ENCODE measurements around the gene ZNF646.

Gene ZNF646

GRCh38 chr16:31077024-31077423 lies 2.8 kb downstream of the ZNF646 start:
- Mint-ChIP-seq H3K27me3 (ENCODE audit: low read depth) (no peaks in the 10 kb centered on the region), H3K9me3 (no peaks in the 10 kb centered on the region), H3K4me1 (ENCODE audit: low read depth) (peaks cover 17% of the 10 kb centered on the region), H3K27ac (no peak overlapping the region), H3K4me3 (no peak overlapping the region), H3K36me3 (ENCODE audit: low read depth) (peaks cover 48% of the 10 kb centered on the region)
- DNase-seq (ENCODE audit: low spot score), result no peak

GRCh38 chr16:31077592-31078396 lies 3.6 kb downstream of the ZNF646 start:
- peaks cover 45% of the 10 kb centered on the region for H3K36me3 Mint-ChIP-seq (ENCODE audit: low read depth)
- no peak for DNase-seq (ENCODE audit: low spot score)
- no peaks in the 10 kb centered on the region for H3K27me3 Mint-ChIP-seq (ENCODE audit: low read depth)
- no peak overlapping the region for H3K4me3 Mint-ChIP-seq
- peaks cover 13% of the 10 kb centered on the region for H3K4me1 Mint-ChIP-seq (ENCODE audit: low read depth)
- H3K27ac Mint-ChIP-seq, result no peak overlapping the region
- no peaks in the 10 kb centered on the region for H3K9me3 Mint-ChIP-seq

GRCh38 chr16:31078597-31079341 lies 4.5 kb downstream of the ZNF646 start:
- H3K4me1 Mint-ChIP-seq (ENCODE audit: low read depth), result peaks cover 13% of the 10 kb centered on the region
- no peaks in the 10 kb centered on the region for H3K27me3 Mint-ChIP-seq (ENCODE audit: low read depth)
- peaks cover 45% of the 10 kb centered on the region for H3K36me3 Mint-ChIP-seq (ENCODE audit: low read depth)
- no peaks in the 10 kb centered on the region for H3K9me3 Mint-ChIP-seq
- DNase-seq (ENCODE audit: low spot score), result no peak
- no peak overlapping the region for H3K27ac Mint-ChIP-seq
- H3K4me3 Mint-ChIP-seq, result no peak overlapping the region

DNA sequence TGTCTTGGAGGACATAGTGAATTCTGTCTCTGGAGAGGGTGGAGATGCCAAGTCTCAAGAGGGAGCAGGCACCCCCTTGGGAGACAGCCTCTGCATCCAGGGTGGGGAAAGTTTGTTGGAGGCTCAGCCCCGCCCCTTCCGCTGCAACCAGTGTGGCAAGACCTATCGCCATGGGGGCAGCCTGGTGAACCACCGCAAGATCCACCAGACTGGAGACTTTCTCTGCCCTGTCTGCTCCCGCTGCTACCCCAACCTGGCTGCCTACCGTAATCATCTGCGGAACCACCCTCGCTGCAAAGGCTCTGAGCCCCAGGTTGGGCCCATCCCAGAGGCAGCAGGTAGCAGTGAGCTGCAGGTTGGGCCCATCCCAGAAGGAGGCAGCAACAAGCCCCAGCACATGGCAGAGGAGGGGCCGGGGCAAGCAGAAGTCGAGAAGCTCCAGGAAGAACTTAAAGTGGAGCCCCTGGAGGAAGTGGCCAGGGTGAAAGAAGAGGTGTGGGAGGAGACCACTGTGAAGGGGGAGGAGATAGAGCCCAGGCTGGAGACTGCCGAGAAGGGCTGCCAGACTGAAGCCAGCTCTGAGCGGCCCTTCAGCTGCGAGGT lies 5.2 kb downstream of the ZNF646 start:
- Mint-ChIP-seq H3K4me1 (ENCODE audit: low read depth) (peaks cover 13% of the 10 kb centered on the region), H3K36me3 (ENCODE audit: low read depth) (peaks cover 45% of the 10 kb centered on the region), H3K9me3 (no peaks in the 10 kb centered on the region), H3K27me3 (ENCODE audit: low read depth) (no peaks in the 10 kb centered on the region), H3K4me3 (no peak overlapping the region), H3K27ac (no peak overlapping the region)
- DNase-seq (ENCODE audit: low spot score), result no peak

GRCh38 chr16:31080035-31080629 lies 5.9 kb downstream of the ZNF646 start:
- peaks cover 40% of the 10 kb centered on the region for H3K36me3 Mint-ChIP-seq (ENCODE audit: low read depth)
- no peak overlapping the region for H3K27ac Mint-ChIP-seq

GRCh38 chr16:31080756-31081419 lies 6.7 kb downstream of the ZNF646 start:
- Mint-ChIP-seq H3K27ac (no peak overlapping the region), H3K9me3 (no peaks in the 10 kb centered on the region), H3K4me3 (no peak overlapping the region), H3K4me1 (ENCODE audit: low read depth) (peaks cover 3% of the 10 kb centered on the region), H3K36me3 (ENCODE audit: low read depth) (peaks cover 40% of the 10 kb centered on the region), H3K27me3 (ENCODE audit: low read depth) (no peaks in the 10 kb centered on the region)
- no peak for DNase-seq (ENCODE audit: low spot score)

More at GRCh38 chr16:31080035-31080629, 5.9 kb downstream of the ZNF646 start:
- Mint-ChIP-seq H3K4me3 (no peak overlapping the region), H3K4me1 (ENCODE audit: low read depth) (peaks cover 7% of the 10 kb centered on the region), H3K27me3 (ENCODE audit: low read depth) (no peaks in the 10 kb centered on the region), H3K9me3 (no peaks in the 10 kb centered on the region)
- no peak for DNase-seq (ENCODE audit: low spot score)

DNA sequence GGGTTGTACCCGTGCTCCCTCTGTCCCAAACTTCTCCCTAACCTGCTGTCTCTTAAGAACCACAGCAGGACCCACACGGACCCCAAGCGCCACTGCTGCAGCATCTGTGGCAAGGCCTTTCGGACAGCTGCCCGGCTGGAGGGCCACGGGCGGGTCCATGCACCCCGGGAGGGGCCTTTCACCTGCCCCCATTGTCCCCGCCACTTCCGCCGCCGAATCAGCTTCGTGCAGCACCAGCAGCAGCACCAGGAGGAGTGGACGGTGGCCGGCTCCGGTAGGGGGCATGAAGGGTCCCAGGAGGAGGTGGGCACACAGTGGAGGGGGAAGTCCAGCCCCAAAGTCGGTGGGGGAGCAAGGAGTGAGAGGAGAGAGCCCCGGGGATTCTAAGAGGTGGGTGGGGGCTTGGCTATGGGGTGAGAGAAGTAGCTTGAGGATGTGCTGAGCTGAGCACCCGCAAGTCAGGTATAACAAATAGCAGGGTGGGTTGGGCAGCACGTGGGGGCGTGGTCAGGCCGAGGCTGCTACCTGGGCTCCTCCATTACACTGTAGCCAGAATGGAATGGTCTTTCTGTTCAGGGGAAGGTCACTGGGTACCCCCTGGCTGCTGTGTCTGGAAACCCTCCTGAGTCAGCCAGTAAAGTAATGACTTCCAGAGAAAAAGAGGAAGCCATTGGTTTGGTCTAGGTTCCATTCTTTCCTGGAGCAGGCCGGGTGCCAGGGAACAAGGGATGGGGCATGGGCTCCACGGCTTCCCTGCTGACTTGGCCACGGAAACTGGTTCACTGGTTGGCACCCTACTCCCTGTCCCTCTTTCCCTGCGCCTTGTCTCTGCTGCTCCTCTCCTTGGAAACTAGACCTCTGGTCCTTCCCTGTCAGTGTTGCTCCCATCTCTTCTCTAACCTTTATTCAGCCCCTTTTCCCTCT lies 7.5 kb downstream of the ZNF646 start:
- Mint-ChIP-seq H3K9me3 (no peaks in the 10 kb centered on the region), H3K4me1 (ENCODE audit: low read depth) (peaks cover 3% of the 10 kb centered on the region), H3K27ac (no peak overlapping the region), H3K27me3 (ENCODE audit: low read depth) (no peaks in the 10 kb centered on the region), H3K36me3 (ENCODE audit: low read depth) (peaks cover 38% of the 10 kb centered on the region), H3K4me3 (no peak overlapping the region)
- no peak for DNase-seq (ENCODE audit: low spot score)

DNA sequence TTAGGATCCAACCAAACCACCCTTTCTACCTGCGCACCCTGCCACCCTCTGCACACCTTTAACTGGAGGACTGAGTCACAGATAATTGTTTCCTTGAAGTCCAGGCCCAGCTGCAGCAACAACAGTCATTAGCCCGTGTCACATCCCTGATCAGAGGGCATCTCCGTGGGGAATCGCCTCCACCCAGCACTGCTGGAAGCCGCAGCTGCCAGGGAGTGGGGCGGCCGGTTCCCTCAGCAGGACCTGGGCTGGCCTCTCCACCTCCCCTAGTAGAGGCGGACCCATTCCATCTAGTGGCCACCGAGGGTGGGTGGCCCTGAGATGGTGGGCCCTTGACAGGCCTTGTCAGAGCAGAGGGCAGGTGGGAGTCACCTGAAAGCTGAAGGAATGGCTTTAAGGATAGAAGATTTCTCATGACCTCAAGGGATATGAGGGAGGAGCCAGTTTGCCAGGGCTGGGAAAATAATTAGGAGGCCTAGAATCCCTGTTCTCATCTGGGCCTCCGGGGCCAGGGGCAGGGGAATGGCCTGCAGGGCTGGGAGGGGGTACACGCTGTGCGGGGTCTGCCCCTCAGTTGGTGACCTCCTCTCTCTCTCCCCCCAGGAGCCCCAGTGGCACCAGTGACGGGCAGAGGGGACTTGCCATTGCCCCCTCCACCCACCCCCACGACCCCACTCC lies 8.3 kb downstream of the ZNF646 start:
- Mint-ChIP-seq H3K4me3 (no peak overlapping the region), H3K27me3 (ENCODE audit: low read depth) (no peaks in the 10 kb centered on the region), H3K4me1 (ENCODE audit: low read depth) (peaks cover 3% of the 10 kb centered on the region), H3K9me3 (no peaks in the 10 kb centered on the region), H3K27ac (no peak overlapping the region), H3K36me3 (ENCODE audit: low read depth) (peaks cover 34% of the 10 kb centered on the region)
- DNase-seq (ENCODE audit: low spot score), result no peak

DNA sequence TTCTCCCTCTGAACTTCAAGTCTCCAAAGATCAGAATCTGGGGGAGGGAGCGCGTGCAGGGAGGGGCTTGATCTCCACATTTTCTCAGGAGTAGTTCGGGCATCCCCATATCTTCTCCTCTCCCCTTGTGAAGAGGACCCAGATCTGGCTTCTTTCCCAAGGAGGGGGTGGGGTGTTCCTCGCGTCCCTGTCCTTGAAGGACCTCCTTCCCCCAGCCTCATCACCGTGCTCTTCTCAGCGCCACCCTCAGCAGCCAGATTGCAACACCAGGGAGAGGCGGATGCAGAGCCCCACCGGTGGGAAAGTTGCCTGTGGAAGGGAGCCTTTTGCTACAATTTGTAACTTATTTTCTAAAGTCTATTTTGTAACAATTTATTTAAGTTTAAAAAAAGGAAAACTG lies 8.9 kb downstream of the ZNF646 start:
- H3K36me3 Mint-ChIP-seq (ENCODE audit: low read depth), result peaks cover 29% of the 10 kb centered on the region
- H3K9me3 Mint-ChIP-seq, result no peaks in the 10 kb centered on the region
- no peaks in the 10 kb centered on the region for H3K27me3 Mint-ChIP-seq (ENCODE audit: low read depth)
- H3K4me1 Mint-ChIP-seq (ENCODE audit: low read depth), result peaks cover 3% of the 10 kb centered on the region
- no peak for DNase-seq (ENCODE audit: low spot score)
- H3K4me3 Mint-ChIP-seq, result no peak overlapping the region
- H3K27ac Mint-ChIP-seq, result no peak overlapping the region

DNA sequence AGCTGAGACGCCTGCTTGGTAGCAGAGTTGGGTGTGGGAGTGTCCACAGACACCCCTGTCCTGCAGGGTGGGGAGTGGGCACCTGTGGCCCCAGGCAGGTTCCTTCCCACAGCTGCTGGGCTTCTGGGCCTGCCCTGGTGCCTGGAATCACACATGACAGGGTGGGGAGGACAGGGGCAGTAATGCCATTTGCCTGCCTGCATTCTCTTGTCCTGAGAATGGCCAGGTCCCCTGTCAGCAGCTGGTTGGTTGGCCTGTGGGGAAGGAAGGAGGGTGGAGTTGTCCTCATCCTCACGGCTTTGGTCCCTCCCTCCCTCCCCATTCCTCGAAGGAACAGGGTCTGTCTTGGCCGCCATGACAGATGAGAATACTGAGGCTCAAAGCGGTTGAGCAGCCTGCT lies 9.3 kb downstream of the ZNF646 start:
- no peaks in the 10 kb centered on the region for H3K9me3 Mint-ChIP-seq
- peaks cover 25% of the 10 kb centered on the region for H3K36me3 Mint-ChIP-seq (ENCODE audit: low read depth)
- no peak overlapping the region for H3K27ac Mint-ChIP-seq
- no peak overlapping the region for H3K4me3 Mint-ChIP-seq
- no peak for DNase-seq (ENCODE audit: low spot score)
- H3K4me1 Mint-ChIP-seq (ENCODE audit: low read depth), result peaks cover 3% of the 10 kb centered on the region
- no peaks in the 10 kb centered on the region for H3K27me3 Mint-ChIP-seq (ENCODE audit: low read depth)

DNA sequence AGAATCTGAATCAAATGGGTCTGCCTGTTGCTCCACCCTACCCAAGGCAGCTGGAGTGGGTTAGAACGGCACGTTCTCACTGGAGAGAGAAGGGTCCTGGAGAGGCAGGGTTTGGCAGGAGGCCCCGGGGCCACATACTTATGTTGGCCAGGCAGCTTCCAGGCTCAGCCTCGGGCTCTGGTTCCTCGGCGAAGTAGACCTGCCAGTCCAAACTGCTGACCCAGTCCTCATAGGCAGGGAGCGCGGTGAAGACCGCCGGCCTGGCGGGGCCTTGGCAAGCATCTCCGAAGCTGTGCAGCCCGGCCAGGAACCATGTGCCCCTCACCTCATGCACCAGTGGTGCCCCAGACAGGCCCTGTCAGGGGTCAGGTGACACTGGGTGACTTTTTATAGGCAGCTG lies 9.8 kb downstream of the ZNF646 start:
- H3K9me3 Mint-ChIP-seq, result no peaks in the 10 kb centered on the region
- H3K36me3 Mint-ChIP-seq (ENCODE audit: low read depth), result peaks cover 21% of the 10 kb centered on the region
- no peak for DNase-seq (ENCODE audit: low spot score)
- no peak overlapping the region for H3K27ac Mint-ChIP-seq
- no peak overlapping the region for H3K4me3 Mint-ChIP-seq
- peaks cover 3% of the 10 kb centered on the region for H3K4me1 Mint-ChIP-seq (ENCODE audit: low read depth)
- H3K27me3 Mint-ChIP-seq (ENCODE audit: low read depth), result no peaks in the 10 kb centered on the region

GRCh38 chr16:31084584-31085302 lies 10.5 kb downstream of the ZNF646 start:
- Mint-ChIP-seq H3K27ac (no peak overlapping the region), H3K4me1 (ENCODE audit: low read depth) (peaks cover 3% of the 10 kb centered on the region), H3K27me3 (ENCODE audit: low read depth) (no peaks in the 10 kb centered on the region), H3K4me3 (no peak overlapping the region), H3K9me3 (no peaks in the 10 kb centered on the region), H3K36me3 (ENCODE audit: low read depth) (peaks cover 18% of the 10 kb centered on the region)
- DNase-seq (ENCODE audit: low spot score), result no peak

All from T-helper 2 cell treated with Interferon-gamma antibody and Interleukin-4, amounts not matched to agents 5 μg/mL and 100 μg/mL, for 36 hours (primary cell).